ENCODE results near the gene CHRNE.

Gene CHRNE

DNA sequence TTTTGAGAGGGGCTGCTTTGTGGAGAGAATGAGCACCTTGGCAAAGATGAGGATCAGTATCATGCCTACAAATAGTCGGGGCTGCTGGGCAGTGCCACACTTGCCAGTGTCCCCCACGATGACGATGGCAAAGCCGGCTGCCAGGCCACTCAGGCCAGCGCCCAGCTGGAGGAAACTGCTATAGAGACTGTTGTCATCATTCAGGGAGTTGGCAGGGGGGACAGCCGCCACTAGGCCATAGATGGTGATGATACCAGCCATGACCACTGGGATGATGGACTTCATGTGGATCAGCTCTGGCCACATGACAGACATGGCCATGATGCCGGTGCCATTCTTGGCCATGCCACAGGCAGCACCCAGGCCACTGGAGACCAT is 46.0 kb downstream of the CHRNE start:
- DNase-seq (ENCODE audit: low read depth, low spot score), result no peak

DNA sequence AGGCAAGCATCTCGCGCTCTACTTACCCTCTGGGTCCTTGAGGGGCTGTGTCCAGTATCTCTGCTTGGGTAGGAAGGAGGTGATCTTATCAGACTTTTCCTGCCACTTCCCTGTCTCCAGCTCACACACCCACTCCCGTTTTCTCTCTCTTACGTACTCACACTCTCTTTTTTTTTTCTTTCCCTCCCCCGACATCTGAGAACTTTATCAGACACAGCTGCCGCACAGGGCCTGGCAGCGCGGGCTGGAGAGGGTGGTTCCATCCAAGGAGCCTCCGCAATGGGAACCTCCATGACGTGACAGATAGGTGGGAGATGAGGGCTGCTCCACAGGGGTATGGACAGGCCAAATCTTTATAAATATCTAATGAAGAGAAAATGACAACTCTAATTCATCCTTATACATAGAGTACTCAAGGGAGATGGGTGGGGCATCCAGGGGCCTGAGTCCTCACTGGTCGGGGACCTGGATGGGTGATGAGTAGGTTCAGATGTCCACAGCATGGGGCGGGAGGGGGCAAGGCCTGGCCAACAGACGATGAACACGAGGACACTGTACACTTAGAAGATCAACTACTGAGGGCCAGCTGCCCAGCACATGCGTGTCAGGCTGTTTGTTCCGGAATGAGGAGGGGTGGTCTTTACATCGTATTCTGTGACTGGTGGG is 46.5 kb downstream of the CHRNE start:
- DNase-seq (ENCODE audit: low read depth, low spot score), result no peak

DNA sequence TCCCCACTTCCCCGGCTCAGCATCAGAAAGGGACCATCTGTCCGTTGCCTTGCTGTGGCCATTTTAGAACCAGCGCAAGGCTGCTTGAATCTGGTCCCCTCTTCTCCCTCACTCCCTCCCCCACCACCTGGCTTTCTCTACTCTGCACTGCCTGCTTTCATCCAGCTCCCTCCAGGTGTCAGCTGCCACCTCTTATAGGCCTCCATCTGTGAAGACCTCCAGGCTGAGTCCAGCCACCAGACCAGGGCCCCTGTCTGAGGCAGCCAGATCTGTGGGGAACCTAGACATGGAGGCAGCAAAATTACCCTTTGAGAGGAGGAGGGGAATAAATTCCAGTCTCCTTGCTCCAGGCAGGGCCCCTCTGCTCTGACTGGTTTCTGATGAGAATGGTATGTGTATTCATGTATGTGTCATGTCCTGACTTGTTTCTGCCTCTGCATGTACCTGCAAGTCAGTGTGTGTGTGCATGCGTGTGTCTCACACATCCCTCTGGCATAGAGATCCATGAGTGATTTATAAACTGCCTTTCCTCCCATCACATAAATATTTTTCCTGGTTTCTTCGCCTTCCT is 48.7 kb downstream of the CHRNE start:
- no peak for DNase-seq (ENCODE audit: low read depth, low spot score)

DNA sequence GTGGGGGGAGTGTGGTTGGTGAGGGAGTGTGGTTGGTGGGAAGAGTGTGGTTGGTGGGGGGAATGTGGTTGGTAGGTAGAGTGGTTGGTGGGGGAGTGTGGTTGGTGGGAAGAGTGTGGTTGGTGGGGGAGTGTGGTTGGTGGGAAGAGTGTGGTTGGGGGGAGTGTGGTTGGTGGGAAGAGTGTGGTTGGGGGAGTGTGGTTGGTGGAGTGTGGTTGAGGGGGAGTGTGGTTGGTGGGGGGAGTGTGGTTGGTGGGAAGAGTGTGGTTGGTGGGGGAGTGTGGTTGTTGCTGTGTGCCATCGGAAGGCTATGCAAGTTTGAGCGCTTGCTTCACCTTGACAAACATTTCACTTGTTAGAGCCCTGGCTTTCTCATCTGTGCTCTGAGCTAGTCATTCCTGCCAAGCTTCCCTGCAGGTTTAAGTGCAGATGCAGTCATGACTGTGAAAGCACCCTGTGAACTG is 49.7 kb downstream of the CHRNE start:
- no peak for DNase-seq (ENCODE audit: low read depth, low spot score)

DNA sequence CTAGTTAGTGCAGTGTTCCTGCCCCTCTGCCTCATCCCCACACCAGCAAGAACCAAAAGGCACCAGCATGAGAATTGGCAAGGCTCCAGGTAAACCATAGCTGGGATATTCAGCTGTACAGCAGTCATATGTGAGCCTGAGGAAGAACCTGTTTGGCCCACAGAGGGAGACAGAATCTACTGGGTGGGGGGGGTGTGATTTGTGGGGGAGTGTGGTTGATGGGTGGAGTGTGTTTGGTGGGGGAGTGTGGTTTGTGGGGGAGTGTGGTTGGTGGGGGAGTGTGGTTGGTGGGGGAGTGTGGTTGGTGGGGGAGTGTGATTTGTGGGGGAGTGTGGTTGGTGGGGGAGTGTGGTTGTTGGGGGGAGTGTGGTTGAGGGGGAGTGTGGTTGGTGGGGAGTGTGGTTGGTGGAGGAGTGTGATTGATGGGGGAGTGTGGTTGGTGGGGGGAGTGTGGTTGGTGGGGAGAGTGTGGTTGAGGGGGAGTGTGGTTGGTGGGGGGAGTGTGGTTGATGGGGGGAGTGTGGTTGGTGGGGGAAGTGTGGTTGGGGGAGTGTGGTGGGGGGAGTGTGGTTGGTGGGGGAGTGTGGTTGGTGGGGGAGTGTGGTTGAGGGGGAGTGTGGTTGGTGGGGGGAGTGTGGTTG is 50.2 kb downstream of the CHRNE start:
- DNase-seq (ENCODE audit: low read depth, low spot score), result no peak

DNA sequence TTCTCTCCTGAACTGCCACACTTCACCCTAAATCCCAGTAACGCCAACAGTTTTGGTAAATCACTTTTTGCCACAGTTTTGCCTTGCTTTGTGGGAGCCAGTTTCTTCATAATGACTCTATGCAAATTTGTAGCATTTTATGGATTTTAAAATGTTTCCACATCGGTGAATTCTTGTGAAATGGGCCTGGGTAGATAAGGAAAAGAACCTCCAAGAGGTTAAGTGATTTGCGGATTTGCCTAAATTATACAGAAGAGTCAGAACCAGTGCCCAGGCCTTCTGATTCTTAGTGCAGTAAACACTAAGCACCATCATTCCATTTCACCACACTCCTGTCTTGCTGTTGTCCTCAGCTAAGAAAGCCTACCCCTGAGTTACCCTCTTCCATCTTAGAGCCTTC is 51.8 kb downstream of the CHRNE start:
- DNase-seq (ENCODE audit: low read depth, low spot score), result no peak

DNA sequence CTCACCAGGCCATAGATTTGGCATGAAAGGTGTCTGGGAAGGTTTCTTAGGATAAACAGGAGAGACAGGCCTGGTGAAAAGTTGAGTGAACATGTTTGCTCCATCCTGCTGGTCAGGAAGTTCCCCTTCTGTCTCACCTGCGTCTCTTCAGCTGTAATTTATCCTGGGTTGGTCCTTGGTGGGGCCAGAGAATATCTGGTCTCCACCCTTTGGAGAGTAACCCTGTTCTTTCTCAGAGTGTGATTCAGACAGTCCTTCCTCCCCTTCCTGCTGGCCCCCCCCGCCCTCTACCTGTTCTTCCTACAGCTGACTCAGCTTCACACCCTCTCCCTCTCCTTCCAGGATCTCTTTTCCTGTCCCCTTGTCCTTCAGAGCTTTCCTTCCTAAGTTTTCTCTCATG is 52.7 kb downstream of the CHRNE start:
- no peak for DNase-seq (ENCODE audit: low read depth, low spot score)

DNA sequence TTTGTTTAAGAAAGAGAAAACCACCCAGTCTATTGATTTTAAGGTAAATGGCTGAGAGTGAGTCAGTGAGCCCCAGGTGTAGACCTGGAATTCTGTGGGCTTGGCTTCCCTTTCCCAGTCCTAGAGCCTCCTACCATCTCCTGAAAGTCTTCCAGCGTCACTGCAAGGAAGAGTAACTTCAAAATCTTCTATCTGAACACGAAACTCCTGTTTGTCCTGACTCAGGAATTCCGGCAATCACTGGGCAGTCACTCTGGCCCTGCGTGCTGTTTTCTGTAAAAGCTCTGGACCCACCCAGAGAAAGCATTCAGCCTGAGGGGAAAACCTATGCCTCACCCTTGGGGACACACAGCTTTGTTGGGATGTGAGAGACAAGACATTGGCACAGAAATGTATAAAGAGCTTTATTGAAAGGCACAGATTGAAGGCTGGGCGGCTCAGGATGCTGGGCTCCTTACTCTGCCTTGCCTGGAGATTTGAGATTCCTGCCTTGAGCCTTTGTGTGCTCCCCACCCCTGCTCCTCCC is 53.8 kb downstream of the CHRNE start:
- DNase-seq (ENCODE audit: low read depth, low spot score), result no peak
